DMS153 (cell line): ENCODE measurements around the gene CCT2.
"Not testable (repeated sequence)": the region's sequence is repeated elsewhere in the genome, so short reads cannot be mapped to it uniquely, and the experiment has no call there.

Source experiments
- DNase-seq: peaks from one replicate; lab custom pipeline; 2025; lab: John Stamatoyannopoulos, UW

CCT2 gene

DNA sequence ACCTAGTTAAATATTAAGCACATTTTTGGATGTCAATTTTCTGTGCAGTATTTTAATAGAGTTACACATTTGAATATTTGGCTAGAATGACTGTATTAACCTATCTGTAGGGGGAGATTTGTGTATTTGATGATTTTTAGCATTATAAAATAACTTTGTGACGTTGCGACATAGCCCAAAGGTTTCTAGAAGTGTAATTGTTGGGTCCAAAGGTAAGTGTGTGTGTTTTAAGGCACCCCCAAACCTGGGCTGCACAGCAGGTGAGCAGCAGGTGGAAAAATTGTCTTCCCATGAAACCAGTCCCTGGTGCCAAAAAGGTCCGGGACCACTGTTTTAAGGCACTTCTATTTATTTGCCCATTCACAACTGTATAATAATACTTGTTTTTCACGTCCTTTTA lies 3.3 kb downstream of the CCT2 start:
- DNase-seq, result no peak

DNA sequence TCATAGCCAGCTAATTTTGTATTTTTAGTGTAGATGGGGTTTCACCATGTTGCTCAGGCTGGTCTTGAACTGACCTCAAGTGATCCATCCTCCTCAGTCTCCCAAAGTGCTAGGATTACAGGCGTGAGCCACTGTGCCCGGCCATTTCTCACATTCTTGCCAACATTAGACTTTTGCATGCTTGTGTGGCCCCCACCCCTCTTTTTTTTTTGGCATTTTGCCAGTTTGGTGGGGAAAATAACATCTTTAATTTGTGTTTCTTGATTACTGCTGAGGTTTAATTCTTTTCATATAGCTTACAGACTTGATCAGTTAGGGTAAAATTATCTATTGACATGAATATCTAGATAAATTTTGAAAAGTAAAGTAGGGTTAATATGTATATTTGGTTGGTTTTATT lies 3.8 kb downstream of the CCT2 start:
- no peak for DNase-seq

DNA sequence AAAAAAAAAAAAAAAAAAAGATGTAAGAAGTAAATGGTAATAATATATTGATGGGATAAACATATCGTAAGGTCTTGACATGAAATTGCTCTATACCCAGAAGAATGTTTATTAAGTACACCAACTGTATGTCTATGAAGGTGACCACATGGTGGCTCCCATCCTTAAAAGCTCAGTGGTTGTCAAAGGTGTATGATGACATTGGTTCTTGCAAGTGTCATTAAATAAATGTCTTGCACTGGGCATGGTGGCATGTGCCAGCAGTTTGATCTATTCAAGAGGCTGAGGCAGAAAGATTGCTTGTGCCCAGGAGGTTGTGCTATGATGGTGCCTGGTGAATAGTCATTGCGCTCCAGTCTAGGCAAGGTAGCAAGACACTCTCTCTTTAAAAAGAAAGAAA lies 10.4 kb downstream of the CCT2 start:
- DNase-seq, result no peak

DNA sequence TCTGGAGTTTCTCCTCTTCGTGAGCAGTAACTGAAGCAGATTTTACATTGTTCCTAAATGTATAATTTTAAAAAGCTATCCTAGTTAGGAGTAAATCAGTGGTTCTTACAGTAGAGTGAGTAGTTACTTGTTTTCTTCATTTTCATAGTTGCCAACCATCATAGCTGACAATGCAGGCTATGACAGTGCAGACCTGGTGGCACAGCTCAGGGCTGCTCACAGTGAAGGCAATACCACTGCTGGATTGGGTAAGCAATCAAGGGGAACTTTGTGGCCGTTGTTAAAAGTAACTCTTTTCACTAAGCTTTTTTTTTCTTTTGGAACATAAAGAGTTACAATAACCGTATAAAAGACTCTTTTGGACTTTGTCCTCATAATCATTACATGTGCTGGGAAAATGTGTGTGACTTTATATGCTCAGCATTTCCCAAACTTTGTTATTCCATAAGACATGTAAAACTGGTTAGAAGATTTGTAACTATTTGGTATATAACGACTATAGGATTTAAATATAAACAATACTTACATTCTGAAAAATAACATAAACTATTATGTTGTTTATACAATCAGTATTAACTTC lies 13.0 kb downstream of the CCT2 start:
- DNase-seq, result no peak

DNA sequence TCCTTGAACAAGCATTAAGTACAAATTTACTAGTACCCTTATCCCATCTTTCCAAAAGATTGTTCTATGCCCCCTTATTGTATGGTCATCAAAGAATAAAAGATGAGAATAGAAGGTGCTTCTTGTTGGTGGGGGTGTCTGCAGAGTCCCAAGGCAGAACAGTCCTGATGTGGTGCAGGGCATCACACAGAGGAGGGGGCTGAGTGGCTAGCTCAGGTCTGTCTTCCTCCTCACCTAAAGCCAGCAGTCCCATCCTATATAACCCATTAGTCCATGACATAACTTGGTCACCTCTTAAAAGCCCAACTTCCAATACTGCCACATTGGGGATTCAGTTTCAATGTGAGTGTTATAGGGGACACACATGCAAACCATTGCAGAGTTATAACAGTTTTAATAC lies 15.5 kb downstream of the CCT2 start:
- DNase-seq, result no peak

DNA sequence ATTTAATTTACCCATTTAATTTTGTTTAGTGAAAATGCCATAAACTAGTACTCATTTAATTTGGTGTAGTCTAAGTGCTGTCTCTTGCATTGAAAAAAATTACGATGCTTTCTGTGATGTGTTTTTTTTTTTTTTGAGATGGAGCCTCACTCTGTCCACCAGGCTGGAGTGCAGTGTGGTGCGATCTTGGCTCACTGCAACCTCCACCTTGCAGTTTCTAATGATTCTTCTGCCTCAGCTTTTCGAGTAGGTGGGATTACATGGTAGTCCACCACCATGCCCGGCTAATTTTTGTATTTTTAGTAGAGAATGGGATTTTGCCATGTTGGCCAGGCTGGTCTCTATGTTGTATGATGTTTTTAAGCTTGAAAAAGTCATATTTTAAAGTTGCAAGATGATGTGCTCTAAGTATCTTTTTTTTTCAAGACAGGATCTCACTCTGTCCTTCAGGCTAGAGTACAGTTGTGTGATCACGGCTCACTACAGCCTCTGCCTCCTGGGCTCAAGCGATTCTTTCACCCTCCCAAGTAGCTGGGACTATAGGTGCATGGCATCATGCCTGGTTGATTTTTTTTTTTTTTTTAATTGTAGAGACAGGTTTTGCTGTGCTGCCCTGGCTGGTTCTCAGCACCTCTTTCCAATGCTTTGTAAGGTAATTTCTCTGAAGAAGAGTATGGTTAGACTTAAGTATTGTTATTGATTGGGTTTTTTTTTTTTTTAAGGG lies 16.9 kb downstream of the CCT2 start:
- no peak for DNase-seq

DNA sequence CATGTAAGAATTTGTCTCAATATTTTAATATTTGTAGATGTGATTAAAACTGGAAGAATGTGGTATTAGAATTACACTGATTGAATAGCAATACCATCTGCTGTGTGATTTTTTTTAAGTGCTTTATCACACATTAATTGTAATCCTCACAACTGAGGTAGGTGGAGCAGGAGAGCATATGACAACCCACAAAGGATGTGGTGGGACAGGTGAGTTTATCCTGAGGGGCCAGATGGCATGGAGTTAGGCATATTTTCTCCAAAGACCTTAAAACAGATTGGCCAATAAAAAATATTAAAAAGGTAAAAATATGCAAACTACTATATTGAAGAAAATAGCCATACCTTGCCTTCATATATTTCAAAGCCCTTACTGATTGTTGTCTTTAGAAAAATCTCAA lies 17.7 kb downstream of the CCT2 start:
- DNase-seq, result no peak

DNA sequence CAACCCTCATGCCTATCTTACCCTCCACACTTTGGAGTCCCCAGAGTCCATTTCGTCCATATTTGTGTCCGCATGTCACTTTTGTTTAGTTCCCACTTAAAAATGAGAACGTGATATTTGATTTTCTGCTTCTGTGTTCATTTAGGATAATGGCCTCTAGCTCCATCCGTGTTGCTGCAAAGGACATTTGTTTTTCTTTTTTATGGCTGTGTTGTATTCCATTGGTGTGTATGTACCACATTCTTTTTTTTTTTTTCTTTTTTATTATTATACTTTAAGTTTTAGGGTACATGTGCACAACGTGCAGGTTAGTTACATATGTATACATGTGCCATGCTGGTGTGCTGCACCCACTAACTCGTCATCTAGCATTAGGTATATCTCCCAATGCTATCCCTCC lies 18.3 kb downstream of the CCT2 start:
- DNase-seq, result not testable (repeated sequence)

DNA sequence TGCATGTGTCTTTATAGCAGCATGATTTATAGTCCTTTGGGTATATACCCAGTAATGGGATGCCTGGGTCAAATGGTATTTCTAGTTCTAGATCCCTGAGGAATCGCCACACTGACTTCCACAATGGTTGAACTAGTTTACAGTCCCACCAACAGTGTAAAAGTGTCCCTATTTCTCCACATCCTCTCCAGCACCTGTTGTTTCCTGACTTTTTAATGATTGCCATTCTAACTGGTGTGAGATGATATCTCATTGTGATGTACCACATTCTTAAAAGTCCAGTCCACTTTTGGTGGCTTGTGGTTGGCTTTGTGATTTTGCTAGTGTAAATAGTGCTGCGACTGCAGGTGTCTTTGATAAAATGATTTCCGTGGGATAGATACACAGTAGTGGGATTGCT lies 19.0 kb downstream of the CCT2 start:
- not testable (repeated sequence) for DNase-seq

DNA sequence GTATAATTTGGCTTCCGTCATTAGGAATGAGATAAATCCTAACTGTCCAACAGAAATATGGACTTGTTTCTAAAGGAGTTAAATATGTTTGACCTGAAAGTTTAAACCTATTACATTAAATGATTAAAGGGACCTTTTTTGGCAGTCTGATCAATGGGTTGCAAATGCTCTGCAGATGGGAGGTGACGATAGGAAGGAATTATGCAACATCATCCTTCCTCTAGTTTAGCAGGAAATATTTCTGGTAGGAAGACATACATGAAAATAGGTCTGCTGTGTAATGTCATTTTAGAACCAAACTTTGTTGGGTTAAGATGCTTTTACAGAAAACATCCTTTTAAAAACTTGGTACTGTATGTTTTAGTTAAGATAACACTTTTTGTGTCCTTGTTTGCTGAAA lies 22.9 kb downstream of the CCT2 start:
- DNase-seq, result no peak

DNA sequence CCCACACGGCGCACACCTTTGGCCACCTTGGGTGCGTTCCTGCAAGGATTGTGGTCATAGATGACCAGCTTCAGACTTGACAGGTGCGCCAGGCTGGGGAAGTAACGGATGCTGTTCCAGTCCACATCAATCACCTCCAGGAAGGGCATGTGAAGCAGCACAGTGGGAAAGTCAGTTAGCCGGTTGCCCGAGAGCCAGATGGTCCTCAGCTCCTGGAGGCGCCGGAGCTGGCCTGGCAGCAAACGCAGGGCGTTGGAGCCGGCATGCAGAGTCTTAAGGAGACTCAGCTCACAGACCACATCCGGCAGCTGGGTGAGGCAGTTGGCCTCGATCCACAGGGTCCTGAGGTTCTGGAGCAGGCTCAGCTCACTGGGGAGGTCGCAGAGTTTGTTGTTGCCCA lies 24.9 kb downstream of the CCT2 start:
- no peak for DNase-seq

DNA sequence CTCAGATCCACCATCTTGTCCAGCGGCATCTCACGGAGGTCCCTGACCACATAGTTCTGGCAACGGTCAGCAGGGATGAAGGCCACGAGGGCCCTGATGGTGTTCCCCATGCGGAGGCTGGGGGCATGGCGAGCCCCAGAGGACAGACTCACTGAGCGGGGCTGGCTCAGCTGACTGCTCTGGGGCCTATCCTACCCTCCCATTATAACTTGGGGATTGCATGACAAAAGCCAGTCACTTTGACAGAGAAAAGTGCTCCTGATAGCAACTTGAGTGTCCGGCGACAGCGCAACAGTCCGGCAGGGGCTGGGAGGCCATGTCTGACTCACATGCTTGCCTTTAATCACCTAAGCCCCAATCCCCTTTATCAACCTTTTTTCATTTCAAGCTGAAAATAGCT lies 25.5 kb downstream of the CCT2 start, which contains the start of gene LRRC10:
Gene LRRC10 (minus strand): TSS at position 179 of the 400 bp plus-strand sequence. CDS start 69 bp downstream, at position 110.
- DNase-seq, result no peak

DNA sequence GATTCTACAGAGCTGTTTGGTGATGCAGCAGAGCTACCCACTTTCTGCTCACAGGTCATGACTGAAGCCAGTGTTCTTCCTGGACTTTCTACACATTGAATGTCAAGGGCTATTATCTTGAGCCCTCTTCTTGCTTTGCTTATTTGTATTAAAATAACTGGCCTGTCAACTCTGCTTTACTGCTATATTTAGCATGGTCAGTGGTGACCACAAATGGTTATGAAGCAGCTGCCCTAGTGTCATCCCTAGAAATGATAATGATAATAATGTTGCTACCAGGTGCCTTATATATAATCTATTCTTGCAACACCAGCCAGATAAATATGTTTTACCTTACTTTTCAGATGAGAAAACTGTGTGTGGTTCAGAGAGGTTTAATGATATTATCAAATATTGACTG lies 28.1 kb downstream of the CCT2 start:
- no peak for DNase-seq

DNA sequence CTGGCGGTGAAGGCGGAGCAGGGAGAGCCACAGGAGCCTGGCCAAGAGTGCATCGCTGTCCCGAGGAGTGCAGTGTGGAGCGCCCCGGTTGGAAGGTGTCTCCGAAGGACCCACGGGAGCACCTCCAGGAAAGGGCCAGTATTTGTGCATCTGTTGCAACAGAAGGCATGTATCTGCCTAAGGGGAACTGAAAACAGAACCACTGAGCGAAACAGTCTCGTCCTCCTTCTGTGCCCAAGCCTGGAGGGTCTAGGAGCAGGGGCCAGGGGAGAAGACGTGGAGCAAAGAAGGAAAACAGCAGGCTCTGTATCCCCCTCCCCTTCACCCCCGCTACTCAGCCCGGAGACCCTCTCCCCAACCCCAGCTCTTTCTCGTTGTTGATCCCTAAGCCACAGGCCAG lies 30.8 kb downstream of the CCT2 start:
- DNase-seq, result no peak

DNA sequence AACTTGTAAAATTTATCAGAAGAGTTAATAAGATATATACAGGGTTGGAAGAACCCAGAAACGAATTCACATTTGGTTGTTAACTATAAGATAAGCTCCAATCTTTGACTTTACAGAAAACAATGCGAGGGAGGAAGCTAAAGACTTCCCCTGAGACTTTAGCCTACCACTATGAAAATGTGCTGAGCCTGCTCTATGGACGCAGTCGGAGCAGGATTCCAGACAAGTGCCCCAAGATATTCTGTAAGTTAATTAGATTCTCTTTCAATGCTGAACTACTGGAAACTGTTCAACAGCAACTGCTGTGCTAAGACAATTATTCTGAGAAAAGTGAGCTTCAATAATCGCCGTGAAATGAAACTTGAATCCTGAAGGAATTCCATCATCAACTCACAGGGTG lies 33.8 kb downstream of the CCT2 start:
- DNase-seq, result no peak

DNA sequence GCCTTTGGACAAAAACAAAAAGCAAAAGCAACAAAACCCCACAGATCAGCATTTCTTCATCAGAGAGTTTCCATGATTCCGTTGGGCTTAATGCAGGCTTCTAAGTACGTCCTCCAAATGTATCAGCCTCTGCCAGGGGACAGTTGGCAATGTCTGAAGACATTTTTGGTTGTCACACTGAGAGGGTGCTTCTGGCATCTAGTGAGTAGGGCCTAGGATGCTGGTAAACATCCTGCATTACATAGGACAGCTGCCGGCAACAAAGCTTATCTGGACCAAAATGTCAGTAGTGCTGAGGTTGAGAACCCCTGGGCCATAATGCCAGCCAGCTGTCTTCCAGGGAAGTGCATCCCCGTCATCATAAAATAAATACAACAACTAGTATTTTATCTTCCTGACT lies 34.8 kb downstream of the CCT2 start:
- DNase-seq, result no peak

DNA sequence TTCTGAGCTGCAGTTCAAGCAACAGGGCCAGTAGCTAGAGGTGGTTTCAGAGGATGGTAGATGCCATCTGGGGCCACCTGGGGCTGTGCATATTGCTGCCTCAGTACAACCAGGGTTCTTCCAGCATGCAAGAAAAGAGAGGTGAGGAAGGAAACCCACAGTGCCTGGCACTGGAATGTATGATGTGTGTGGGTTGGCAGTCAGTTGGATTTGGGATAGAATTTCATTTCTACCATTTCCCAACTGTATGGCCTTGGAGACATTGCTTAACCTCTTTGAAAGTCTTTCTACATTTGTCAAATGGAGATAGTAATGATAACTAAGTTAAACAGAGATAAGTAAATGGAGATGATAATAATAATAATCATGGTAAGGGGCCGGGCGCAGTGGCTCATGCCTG lies 35.7 kb downstream of the CCT2 start:
- DNase-seq, result no peak

DNA sequence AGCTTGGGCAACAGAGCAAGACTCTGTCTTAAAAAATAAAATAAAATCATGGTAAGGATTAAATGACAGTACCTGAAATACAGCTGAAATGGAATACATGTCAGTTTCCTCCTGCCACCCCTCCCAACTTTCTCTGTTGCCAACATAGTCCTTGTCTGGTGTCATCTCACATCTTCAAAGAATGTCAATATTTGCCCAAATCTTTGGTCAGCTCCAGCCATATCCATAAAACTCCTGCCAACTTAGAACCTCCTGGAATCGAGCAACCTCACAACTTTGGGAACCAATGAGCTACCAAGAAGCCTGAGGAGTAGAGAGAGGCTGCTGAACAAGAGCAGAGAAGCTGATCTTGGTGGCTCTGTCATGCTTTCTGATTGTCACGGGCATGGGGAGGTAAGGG lies 36.3 kb downstream of the CCT2 start:
- DNase-seq, result no peak

DNA sequence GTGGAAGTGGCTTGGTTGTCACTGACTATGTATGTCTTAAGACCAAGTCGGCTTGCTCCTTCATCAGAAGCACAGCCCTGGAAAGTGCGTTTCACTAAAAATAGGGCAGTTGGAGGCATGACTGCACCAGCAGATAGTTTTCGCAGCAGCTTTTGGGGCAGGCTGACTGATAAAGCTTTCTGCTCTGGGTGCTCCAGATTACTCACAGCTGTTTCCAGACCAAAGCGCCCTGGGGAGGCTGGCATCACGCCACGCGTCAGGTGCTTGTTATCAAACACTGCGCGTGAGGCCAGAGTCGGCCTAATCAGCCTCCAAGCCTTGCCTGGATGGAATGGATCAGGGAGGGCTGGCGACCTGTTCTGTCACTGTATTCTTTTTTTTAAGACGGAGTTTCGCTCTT lies 38.7 kb downstream of the CCT2 start:
- peak; percentile 40 for DNase-seq

DNA sequence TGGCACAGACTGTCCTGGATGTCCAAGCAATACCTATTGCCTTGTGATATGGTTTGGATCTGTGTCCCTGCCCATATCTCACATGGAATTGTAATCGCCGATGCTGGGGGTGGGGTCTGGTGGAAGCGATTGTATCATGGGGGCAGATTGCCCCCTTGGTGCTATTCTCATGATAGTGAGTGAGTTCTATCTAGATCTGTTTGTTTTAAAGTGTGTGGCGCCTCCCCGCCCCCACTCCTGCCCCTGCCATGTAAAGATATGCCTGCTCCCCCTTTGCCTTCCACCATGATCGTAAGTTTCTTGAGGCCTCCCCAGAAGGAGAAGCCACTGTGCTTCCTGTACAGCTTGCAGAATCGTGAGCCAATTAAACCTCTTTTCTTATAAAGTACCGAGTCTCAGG lies 42.2 kb downstream of the CCT2 start:
- no peak for DNase-seq

DNA sequence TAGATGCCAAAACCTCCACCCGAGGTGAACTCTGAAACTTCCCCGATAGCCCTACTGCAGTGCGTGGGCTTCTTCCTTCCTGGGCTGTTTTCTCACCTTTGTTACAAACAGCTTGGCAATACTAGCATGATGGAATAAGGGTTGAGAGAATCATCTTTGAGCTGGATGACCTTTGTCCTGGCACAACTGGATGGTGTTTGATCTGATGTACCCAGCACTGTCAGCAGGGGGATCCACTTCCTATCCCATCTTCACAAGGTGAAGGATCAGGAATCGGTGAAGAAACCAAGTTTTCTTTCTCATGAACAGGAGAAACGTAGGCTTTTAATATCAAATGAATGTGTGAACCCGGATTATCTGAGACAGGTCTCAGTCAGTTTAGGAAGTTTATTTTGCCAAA lies 44.9 kb downstream of the CCT2 start:
- no peak for DNase-seq

DNA sequence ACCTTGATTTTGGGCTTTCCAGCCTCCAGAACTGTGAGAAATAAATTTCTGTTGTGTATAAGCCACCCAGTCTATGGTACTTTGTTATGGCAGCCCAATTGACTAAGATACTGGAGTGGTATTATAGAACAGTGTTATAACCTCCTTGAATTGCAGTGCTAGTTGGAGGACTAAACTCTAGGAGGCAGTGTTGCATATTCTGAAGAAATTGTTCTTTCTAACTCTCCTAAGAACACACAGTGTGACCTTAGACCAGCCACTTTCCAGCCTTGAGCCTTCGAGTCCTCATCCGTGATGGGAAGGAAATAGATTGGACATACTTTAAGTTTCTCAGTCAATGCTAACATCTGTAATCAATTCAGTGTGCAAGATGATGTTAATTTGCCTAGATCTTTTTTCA lies 47.8 kb downstream of the CCT2 start:
- no peak for DNase-seq

DNA sequence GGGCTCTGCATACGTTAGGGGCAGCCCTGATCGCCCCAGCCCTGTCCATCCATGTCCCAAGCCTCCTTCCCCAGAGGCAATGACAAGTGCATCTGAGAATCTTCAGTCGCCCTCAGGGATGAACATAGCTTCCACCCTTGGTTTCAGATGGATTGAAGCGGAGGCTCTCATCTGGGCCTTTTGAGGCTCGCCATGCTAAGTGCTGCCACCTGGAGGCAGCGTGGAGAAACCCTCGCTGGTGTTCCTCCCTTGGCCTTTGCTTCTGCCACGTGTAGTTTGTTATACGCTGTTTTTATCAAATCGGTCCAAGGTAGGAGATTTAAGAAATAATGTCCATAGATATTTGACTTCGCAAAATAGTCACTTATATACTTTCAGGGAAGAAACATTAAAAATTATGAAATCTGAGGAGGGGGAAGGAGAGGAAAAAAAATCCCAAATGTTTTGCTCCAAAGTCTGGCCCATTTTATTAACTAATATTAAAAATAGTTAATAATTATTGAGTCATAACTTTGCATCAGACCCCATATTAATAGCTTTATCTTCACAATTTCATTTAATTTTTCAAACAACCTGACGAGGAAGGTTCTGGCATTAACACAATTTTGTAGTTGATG lies 54.2 kb downstream of the CCT2 start:
- DNase-seq, result peak; percentile 50

DNA sequence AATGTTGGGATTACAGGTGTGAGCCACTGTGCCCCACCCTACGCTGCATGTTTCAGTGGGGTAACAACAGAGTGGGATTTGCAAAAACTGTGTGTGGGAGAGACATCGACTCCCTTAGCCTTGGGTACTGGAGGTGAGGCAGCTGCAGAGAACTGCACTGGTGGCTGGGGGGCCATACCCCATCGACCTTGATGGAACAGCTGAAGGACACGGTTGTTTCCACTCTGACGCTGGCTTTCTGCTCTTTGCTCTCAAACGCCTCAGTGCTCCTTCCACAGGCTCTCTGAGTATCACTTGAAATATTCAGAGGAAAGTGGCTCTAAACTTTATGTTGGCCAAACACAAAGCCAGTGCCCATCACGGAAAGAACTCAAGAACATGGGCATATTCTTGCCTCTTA lies 56.3 kb downstream of the CCT2 start:
- DNase-seq, result no peak
